ENCODE data around the gene C16orf96.

- TF ChIP-seq CTCF (IDR thresholded peaks at IDR 0.05; ENCODE audit: control extremely low read depth in 1 of 3, insufficient read depth in 1 of 3, low read depth in 1 of 3, low read length in 3 of 3) (no peak), SP2 (IDR thresholded peaks at IDR 0.05; ENCODE audit: low read length) (no peak), EP300 (IDR thresholded peaks at IDR 0.05; ENCODE audit: borderline replicate concordance in 1 of 2, low read depth in 2 of 2, low read length in 2 of 2) (no peak), CHD2 (IDR thresholded peaks at IDR 0.05; ENCODE audit: low read length) (no peak), USF2 (IDR thresholded peaks at IDR 0.05; ENCODE audit: low read length) (no peak), CBX5 (IDR thresholded peaks at IDR 0.05; ENCODE audit: low read depth, low read length) (no peak), POLR2A (IDR thresholded peaks at IDR 0.05; ENCODE audit: control extremely low read depth in 1 of 2, low read depth in 2 of 2, low read length in 2 of 2) (no peak)
Observed at GRCh38 chr16:4628283-4628682, 72.1 kb downstream of the C16orf96 start.

Data from H1 (cell line).